Stimulated activated naive B cell treated with anti-CD40 and anti-IgM and Interleukin-4, amounts not matched to agents 10 μg/mL and 1 μg/mL and 100 μg/mL, for 72 hours (primary cell): Measurements from ENCODE around the gene BAG1.

Source experiments
- ATAC-seq, 2 donors: fragments of 150-1000 bp; cut with Tn5 transposase; replicated peaks; 2 replicates each; pipeline ENCODE4 v1.10.0; 2021; ENCODE audit warnings: moderate library complexity in 1 of 2
- DNase-seq: peaks from one replicate; pipeline ENCODE4 v3.0.0; 2021
- H3K27ac Mint-ChIP-seq: one replicate; pipeline ENCODE4 v1.8.0; 2022; ENCODE audit warnings: mild to moderate bottlenecking, mixed read lengths
- H3K27me3 Mint-ChIP-seq, 2 donors: one replicate each; pipeline ENCODE4 v1.8.0; 2022; ENCODE audit warnings: mixed read lengths in 2 of 2
- H3K36me3 Mint-ChIP-seq, 2 donors: one replicate each; pipeline ENCODE4 v1.8.0; 2022; ENCODE audit warnings: mixed read lengths in 2 of 2, mild to moderate bottlenecking in 1 of 2
- H3K4me1 Mint-ChIP-seq, 2 donors: one replicate each; pipeline ENCODE4 v1.8.0; 2022; ENCODE audit warnings: mixed read lengths in 2 of 2, mild to moderate bottlenecking in 1 of 2
- H3K4me3 Mint-ChIP-seq, 2 donors: one replicate each; pipeline ENCODE4 v1.8.0; 2022; ENCODE audit warnings: mild to moderate bottlenecking in 2 of 2, mixed read lengths in 2 of 2, moderate library complexity in 1 of 2
- H3K9me3 Mint-ChIP-seq, 2 donors: one replicate each; pipeline ENCODE4 v1.8.0; 2022; ENCODE audit warnings: mixed read lengths in 2 of 2, mild to moderate bottlenecking in 1 of 2

BAG1 gene

GRCh38 chr9:33265211-33265865, 830 bp upstream of the BAG1 start:
- H3K4me3 Mint-ChIP-seq = peak overlapping the region; percentile 92 to 93
- H3K36me3 Mint-ChIP-seq = peaks cover 30 to 37% of the 10 kb centered on the region in 2 donors
- no peak for ATAC-seq
- peak overlapping the region; percentile 93 for H3K27ac Mint-ChIP-seq
- DNase-seq = no peak
- H3K9me3 Mint-ChIP-seq = no peaks in the 10 kb centered on the region
- peaks cover 30 to 47% of the 10 kb centered on the region in 2 donors for H3K4me1 Mint-ChIP-seq
- H3K27me3 Mint-ChIP-seq = no peaks in the 10 kb centered on the region

DNA sequence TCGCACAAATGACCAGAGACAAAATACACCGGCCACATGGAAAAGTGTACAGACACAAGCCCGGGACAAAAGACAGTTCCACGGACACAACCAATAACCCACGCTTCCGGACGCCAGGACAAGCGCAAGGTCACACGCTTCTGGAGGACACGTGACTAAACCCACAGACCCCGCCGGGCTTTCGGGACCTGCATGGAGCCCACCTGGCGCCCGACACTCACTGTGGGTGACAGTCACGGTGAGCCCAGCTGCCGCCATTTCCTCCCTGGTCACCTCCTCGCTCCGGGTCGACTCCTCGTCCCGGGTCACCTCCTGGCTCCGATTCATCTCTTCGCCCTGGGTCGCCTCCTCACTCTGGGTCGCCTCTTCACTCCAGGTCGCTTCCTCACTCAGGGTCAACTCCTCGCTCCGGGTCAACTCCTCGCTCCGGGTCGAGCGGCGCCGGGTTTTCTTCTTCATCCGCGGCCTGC, 470 bp downstream of the BAG1 start:
- peak; percentile 28 to 35 for ATAC-seq
- DNase-seq = no peak
- Mint-ChIP-seq H3K27ac (peak overlapping the region; percentile 96), H3K9me3 (no peaks in the 10 kb centered on the region), H3K4me3 (peak overlapping the region; percentile 92 to 93), H3K27me3 (no peaks in the 10 kb centered on the region), H3K36me3 (peaks cover 40 to 49% of the 10 kb centered on the region in 2 donors), H3K4me1 (peaks cover 30 to 55% of the 10 kb centered on the region in 2 donors)

DNA sequence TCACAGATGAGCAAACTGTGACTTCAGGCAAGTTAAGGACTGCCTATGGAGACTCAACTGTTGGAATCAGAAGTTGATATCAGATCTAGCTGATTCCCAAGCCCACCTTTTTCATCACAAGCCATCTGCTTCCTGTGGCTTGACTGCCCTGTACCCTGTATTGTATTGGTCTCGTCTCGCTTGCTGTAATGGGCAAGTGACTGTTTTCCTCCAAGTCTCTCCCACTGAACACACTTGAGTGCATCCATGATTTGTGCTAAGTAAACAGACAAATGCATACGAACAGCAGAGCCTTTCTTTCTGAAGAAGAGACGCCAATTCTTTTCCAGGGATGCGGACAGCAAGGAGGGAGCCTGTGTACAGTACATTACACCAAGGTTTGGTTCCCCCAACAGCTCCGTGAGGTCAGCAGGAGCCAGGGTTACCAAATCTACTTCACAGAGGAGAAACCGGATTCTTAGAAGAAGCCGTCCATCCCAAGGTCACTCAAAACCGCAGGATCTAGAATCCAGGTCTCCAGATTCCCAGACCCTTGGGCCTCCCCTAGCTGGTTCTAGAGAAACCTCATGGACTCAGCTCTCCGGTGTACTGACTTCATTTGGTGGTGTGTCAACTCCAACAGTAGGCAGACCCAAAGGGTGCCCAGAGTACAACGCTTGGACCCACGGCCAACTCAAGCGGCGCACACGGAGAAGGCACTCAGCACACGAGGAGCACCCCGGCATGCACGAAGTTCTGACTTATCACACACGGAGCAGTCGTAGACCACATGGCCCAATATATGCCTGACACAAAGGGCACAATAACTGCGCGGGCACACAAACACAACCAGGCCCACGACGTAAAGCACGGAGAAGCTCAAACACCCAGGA, 1.1 kb downstream of the BAG1 start:
- Mint-ChIP-seq H3K4me1 (peaks cover 30 to 55% of the 10 kb centered on the region in 2 donors), H3K27me3 (no peaks in the 10 kb centered on the region), H3K36me3 (peaks cover 47 to 56% of the 10 kb centered on the region in 2 donors), H3K27ac (peak overlapping the region; percentile 96), H3K4me3 (peak overlapping the region; percentile 92 to 93), H3K9me3 (no peaks in the 10 kb centered on the region)
- DNase-seq = no peak
- peak; percentile 12 to 18 for ATAC-seq

DNA sequence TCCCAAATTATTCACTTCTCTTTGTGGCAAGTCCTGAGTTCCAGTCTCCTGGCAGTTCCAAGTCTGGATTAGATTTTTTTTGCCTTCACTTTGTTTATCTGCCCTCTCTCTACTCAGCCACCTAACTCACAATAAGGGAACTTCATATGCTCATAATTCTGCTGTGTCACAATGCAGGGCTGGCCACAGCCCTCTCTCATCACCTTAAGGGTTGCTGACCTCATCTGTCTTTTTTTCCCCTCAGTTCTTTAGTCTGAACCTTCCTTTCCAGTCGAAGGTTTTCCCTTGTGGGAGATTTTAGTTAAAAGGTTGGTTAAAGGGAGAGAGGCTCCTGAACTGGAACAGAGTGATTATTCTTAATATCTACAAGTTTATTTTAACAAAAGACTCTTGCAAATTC, 4.1 kb downstream of the BAG1 start:
- H3K9me3 Mint-ChIP-seq = no peaks in the 10 kb centered on the region
- H3K27ac Mint-ChIP-seq = no peak overlapping the region
- no peaks in the 10 kb centered on the region for H3K27me3 Mint-ChIP-seq
- DNase-seq = no peak
- H3K4me3 Mint-ChIP-seq = no peak overlapping the region
- no peak for ATAC-seq
- peaks cover 19 to 33% of the 10 kb centered on the region in 2 donors for H3K4me1 Mint-ChIP-seq
- peaks cover 45 to 60% of the 10 kb centered on the region in 2 donors for H3K36me3 Mint-ChIP-seq

DNA sequence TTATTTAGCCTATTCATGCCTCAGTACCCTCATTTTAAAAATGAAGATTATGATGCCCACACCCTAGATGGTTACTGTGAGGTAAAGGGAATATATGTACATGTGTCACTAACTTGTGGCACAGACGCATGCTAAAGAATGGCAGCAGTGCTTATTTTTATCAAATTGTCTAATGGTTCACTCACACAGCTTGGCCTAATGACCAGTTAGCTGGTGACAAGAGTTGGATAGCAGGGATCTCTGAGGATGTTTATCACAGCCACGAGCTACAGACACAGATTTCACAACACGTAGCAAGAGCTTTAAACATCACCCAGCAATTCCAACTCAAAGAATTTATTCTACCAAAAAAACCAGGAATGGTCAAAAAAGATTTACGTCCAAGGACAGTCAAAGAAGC, 7.2 kb downstream of the BAG1 start:
- Mint-ChIP-seq H3K4me1 (peaks cover 4 to 11% of the 10 kb centered on the region in 2 donors), H3K4me3 (no peak overlapping the region), H3K36me3 (peaks cover 48 to 65% of the 10 kb centered on the region in 2 donors), H3K27ac (no peak overlapping the region), H3K9me3 (no peaks in the 10 kb centered on the region), H3K27me3 (no peaks in the 10 kb centered on the region)
- ATAC-seq (no peak), DNase-seq (no peak)

DNA sequence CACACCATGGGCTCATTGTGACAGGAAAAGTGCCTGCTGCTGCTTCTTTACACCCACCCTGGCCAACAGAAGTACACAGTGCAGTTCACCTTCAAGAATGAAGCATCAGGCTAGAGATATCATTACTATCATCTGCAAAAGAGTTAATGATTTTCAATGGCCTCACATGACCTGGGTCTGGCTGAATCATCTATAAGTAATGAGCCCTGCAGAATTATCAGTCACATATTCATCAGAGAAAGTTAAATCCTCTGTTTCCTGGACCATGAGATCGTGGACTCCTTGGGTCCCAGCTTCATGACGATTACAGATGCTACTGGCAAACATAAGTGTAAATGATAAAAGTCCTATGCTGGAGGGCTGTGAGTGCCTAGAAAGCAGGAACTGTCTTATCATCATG, 8.3 kb downstream of the BAG1 start:
- ATAC-seq = no peak
- Mint-ChIP-seq H3K36me3 (peaks cover 48 to 65% of the 10 kb centered on the region in 2 donors), H3K27me3 (no peaks in the 10 kb centered on the region), H3K4me3 (no peak overlapping the region), H3K9me3 (no peaks in the 10 kb centered on the region), H3K27ac (no peak overlapping the region), H3K4me1 (peaks cover 4 to 11% of the 10 kb centered on the region in 2 donors)
- no peak for DNase-seq

GRCh38 chr9:33255471-33255870, 9.0 kb downstream of the BAG1 start:
- ATAC-seq (no peak), DNase-seq (no peak)
- Mint-ChIP-seq H3K27me3 (no peaks in the 10 kb centered on the region), H3K9me3 (no peaks in the 10 kb centered on the region), H3K4me1 (peaks cover 4 to 9% of the 10 kb centered on the region in 2 donors), H3K36me3 (peaks cover 48 to 69% of the 10 kb centered on the region in 2 donors), H3K27ac (no peak overlapping the region), H3K4me3 (no peak overlapping the region)

GRCh38 chr9:33255014-33255413, 9.5 kb downstream of the BAG1 start:
- DNase-seq = no peak
- peaks cover 3 to 7% of the 10 kb centered on the region in 2 donors for H3K4me1 Mint-ChIP-seq
- H3K9me3 Mint-ChIP-seq = no peaks in the 10 kb centered on the region
- H3K27ac Mint-ChIP-seq = no peak overlapping the region
- H3K27me3 Mint-ChIP-seq = no peaks in the 10 kb centered on the region
- H3K4me3 Mint-ChIP-seq = no peak overlapping the region
- H3K36me3 Mint-ChIP-seq = peaks cover 44 to 67% of the 10 kb centered on the region in 2 donors
- ATAC-seq = no peak

- no peak for ATAC-seq
- DNase-seq = no peak
- Mint-ChIP-seq H3K4me3 (no peak overlapping the region), H3K27ac (no peak overlapping the region), H3K4me1 (peaks cover 9 to 10% of the 10 kb centered on the region in 2 donors), H3K27me3 (no peaks in the 10 kb centered on the region), H3K9me3 (no peaks in the 10 kb centered on the region), H3K36me3 (peaks cover 41 to 65% of the 10 kb centered on the region in 2 donors)
Measured at GRCh38 chr9:33254211-33254610, 10.3 kb downstream of the BAG1 start.

GRCh38 chr9:33250458-33250995, 14.0 kb downstream of the BAG1 start:
- Mint-ChIP-seq H3K27me3 (no peaks in the 10 kb centered on the region), H3K9me3 (no peaks in the 10 kb centered on the region), H3K4me1 (peaks cover 9 to 10% of the 10 kb centered on the region in 2 donors), H3K4me3 (no peak overlapping the region), H3K27ac (peak overlapping the region; percentile 26), H3K36me3 (peaks cover 38 to 65% of the 10 kb centered on the region in 2 donors)
- DNase-seq (no peak), ATAC-seq (no peak)

- Mint-ChIP-seq H3K4me3 (no peak overlapping the region), H3K36me3 (peaks cover 35 to 66% of the 10 kb centered on the region in 2 donors), H3K27ac (no peak overlapping the region), H3K9me3 (no peaks in the 10 kb centered on the region), H3K4me1 (peaks cover 9 to 10% of the 10 kb centered on the region in 2 donors), H3K27me3 (no peaks in the 10 kb centered on the region)
- DNase-seq (no peak), ATAC-seq (peak; percentile 31 to 38)
Measured at GRCh38 chr9:33249983-33250382, 14.5 kb downstream of the BAG1 start.

GRCh38 chr9:33249087-33249658, 15.3 kb downstream of the BAG1 start:
- H3K4me3 Mint-ChIP-seq = no peak overlapping the region
- peak; percentile 31 to 59 for ATAC-seq
- H3K27me3 Mint-ChIP-seq = no peaks in the 10 kb centered on the region
- H3K27ac Mint-ChIP-seq = no peak overlapping the region
- peaks cover 27 to 60% of the 10 kb centered on the region in 2 donors for H3K36me3 Mint-ChIP-seq
- peaks cover 9 to 10% of the 10 kb centered on the region in 2 donors for H3K4me1 Mint-ChIP-seq
- no peaks in the 10 kb centered on the region for H3K9me3 Mint-ChIP-seq
- no peak for DNase-seq

- H3K9me3 Mint-ChIP-seq = no peaks in the 10 kb centered on the region
- DNase-seq (no peak), ATAC-seq (no peak)
- peaks cover 27 to 63% of the 10 kb centered on the region in 2 donors for H3K36me3 Mint-ChIP-seq
- no peak overlapping the region for H3K27ac Mint-ChIP-seq
- peaks cover 9 to 10% of the 10 kb centered on the region in 2 donors for H3K4me1 Mint-ChIP-seq
- no peaks in the 10 kb centered on the region for H3K27me3 Mint-ChIP-seq
- H3K4me3 Mint-ChIP-seq = no peak overlapping the region
Measured at GRCh38 chr9:33248606-33249005, 15.9 kb downstream of the BAG1 start.

DNA sequence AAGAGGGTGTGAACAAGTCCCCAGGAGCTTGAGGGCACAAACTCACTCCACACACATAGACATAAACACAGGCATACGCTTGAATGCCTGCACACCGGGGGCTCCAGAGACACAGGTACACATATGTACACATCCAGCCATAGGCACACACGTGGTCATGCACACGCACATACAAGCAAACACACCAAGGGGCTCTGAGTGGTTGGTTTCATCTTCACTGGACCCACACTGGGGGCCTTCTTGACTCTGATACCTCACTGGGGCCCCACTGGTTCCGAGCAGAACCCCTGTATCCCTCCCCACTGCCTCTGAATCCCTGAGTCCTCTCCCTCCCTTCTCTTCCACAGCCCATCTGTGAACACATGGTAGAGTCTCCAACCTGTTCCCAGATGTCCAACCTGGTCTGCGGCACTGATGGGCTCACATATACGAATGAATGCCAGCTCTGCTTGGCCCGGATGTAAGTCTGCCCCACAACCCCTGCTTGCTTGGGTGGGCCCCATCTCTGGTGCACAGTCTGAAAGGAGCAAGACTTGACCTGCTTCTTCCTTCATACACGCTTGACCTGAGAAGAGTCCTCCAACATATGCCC, 18.1 kb downstream of the BAG1 start:
- Mint-ChIP-seq H3K4me3 (no peak overlapping the region), H3K36me3 (peaks cover 19 to 50% of the 10 kb centered on the region in 2 donors), H3K27ac (no peak overlapping the region), H3K9me3 (no peaks in the 10 kb centered on the region), H3K27me3 (no peaks in the 10 kb centered on the region), H3K4me1 (peaks cover 9 to 10% of the 10 kb centered on the region in 2 donors)
- no peak for ATAC-seq
- DNase-seq = no peak
